ENCODE measurements around the gene SCN1B. TPM values are rescaled to one million over a fixed set of nuclear protein-coding genes. Genes with fewer than 3 reads are reported as not detected.
"Not testable (repeated sequence)": the region's sequence is repeated elsewhere in the genome, so short reads cannot be mapped to it uniquely, and the experiment has no call there.

SCN1B gene
- polyA plus RNA-seq, 3 donors = 0.88 to 2.0 (median 1.3) TPM

DNA sequence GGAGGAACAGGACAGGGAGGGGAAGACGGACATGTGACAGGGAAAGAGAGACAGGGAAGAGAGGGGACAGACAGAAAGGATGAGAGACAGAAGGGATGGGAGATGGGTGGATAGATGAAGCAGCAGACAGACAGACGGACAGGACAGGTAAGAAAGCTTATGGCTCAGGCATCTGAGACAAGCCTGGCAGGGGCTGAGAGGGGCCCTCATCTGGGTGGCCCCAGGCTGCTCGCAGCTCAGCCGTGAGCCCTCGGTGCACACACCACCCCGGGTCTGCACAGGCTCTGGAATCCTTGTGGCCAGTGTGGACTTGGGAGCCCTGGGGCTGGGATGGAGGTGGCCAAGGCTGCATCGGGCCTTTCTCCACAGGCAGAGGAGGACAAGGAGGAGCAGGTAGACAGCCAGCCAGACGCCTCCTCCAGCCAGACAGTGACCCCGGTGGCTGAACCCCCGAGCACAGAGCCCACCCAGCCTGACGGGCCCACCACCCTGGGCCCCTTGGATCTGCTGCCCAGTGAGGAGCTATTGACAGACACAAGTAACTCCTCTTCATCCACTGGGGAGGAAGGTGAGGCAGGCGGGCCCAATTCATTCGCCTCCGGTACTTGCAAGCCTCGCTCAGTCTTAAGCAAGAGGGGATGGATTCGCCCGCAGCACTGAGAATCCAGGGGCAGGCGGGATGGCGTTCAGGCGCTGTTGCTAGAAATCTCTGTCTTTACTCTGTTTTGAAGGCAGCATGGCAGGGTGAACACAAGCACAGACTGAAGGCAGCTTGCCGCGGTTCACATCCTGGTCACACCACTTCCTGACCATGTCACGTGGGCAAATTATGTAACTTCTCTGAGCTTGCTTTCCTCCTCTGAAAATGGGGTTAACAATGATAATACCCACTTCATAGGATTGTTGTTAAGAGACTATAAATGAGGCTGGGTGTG lies 16.2 kb upstream of the SCN1B start:
- DNase-seq (ENCODE audit: extremely low read depth in 1 of 11, low read depth in 9 of 11, low spot score in 4 of 11) = no peak

DNA sequence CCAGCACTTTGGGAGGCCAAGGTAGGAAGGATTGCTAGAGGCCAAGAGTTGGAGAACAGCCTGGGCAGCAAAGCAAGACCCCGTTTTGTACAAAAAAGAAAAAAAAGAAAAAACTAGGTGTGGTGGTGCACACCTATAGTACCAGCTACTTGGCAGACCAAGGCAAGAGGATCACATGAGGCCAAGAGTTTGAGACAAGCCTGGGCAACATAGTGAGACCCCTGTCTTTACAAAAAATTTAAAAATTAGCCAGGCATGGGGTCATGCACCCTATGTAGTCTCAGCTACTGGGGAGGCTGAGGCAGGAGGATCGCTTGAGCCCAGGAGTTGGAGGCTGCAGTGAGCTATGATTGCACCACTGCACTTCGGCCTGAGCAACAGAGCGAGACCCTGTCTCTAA lies 15.5 kb upstream of the SCN1B start:
- DNase-seq (ENCODE audit: extremely low read depth in 1 of 11, low read depth in 9 of 11, low spot score in 4 of 11) = not testable (repeated sequence)

DNA sequence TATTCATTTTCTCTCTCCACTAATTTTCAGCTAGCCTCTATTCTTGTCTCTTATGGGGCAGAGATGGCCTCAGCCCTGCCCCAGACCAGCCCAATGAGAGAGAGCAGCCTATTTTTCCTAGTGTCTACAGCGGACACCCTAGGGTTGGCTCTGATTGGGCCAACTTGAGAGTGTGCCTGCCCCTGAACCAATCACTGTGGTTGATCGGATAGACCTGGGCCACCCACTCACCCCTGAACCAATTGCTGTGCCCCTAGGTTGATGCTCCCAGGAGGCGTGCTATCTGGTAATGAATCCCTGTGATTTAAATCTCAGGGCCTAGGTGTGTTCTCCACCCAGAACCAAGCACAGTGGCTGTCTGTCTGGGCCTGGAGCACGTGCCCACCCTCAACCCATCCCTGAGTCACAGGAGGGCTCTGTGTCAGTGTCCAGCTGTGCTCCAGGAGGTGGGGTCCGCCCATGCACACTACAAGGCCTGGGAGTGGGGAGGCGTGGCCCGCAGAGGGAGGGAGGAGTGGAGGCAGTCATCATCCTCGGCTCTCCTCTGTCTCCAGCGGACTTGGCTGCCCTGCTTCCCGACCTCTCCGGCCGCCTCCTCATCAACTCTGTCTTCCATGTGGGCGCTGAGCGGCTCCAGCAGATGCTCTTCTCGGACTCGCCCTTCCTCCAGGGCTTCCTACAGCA lies 14.9 kb upstream of the SCN1B start:
- no peak for DNase-seq (ENCODE audit: extremely low read depth in 1 of 11, low read depth in 9 of 11, low spot score in 4 of 11)

DNA sequence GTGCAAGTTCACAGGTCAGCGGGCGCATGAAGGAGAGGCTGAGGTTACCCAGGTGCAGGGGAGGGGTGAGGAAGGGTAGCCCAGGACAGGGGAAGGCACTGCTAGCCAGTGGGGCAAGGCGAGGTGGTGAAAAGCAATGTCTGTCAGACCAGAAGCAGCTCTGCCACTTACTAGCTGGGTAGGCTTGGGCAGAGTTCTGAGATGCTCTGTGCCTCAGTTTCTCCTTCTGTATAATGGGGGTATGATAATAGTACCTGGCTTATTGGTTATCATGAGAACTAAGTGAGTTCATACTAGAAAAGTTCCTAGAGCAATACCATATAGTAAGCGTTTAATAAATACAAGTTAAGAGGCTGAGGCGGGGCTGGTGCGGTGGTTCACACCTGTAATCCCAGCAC lies 14.3 kb upstream of the SCN1B start:
- DNase-seq (ENCODE audit: extremely low read depth in 1 of 11, low read depth in 9 of 11, low spot score in 4 of 11) = no peak

GRCh38 chr19:35017507-35017906 lies 12.8 kb upstream of the SCN1B start:
- no peak for DNase-seq (ENCODE audit: extremely low read depth in 1 of 11, low read depth in 9 of 11, low spot score in 4 of 11)

- no peak for DNase-seq (ENCODE audit: extremely low read depth in 1 of 11, low read depth in 9 of 11, low spot score in 4 of 11)
Measured at GRCh38 chr19:35018379-35018778, 11.9 kb upstream of the SCN1B start.

- no peak for DNase-seq (ENCODE audit: extremely low read depth in 1 of 11, low read depth in 9 of 11, low spot score in 4 of 11)
Measured at GRCh38 chr19:35019144-35019543, 11.1 kb upstream of the SCN1B start.

GRCh38 chr19:35021016-35021415 lies 9.3 kb upstream of the SCN1B start:
- DNase-seq (ENCODE audit: extremely low read depth in 1 of 11, low read depth in 9 of 11, low spot score in 4 of 11) = no peak

DNA sequence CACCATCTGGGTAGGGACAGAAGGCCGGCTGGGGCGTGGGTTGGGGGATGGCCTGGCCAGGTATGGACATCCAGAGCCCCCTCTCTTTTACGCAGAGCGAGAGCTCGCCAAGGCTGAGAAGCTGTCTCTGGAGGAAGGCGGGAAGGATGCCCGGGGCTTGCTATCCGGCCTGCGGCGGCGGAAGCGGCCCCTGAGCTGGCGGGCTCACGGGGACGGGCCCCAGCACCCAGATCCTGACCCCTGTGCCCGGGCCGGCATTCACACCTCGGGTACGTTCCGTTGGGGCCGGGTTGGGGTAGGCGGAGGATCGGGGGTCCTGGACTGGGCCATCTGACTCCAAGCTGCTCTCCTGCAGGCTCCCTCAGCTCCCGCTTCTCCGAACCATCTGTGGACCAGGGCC lies 8.7 kb upstream of the SCN1B start:
- no peak for DNase-seq (ENCODE audit: extremely low read depth in 1 of 11, low read depth in 9 of 11, low spot score in 4 of 11)

- no peak for DNase-seq (ENCODE audit: extremely low read depth in 1 of 11, low read depth in 9 of 11, low spot score in 4 of 11)
Measured at GRCh38 chr19:35022460-35022859, 7.8 kb upstream of the SCN1B start.

DNA sequence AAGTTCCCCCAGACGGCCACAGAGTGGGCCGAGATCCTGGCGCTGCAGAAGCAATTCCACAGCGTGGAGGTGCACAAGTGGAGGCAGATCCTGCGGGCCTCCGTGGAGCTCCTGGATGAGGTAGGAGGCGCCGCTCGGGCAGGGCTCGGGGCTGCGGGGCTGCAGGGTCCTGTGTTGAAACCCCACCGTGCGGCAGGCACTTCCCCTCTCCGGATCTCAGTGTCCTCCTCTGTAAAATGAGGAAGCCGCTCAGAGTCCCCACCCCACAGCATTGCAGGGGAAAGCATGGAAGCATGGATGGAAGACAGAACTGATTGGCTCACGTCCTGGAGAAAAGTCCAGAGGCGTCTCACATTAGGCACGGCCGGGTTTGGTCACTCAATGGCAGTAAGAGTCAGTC lies 6.8 kb upstream of the SCN1B start:
- DNase-seq (ENCODE audit: extremely low read depth in 1 of 11, low read depth in 9 of 11, low spot score in 4 of 11) = no peak

DNA sequence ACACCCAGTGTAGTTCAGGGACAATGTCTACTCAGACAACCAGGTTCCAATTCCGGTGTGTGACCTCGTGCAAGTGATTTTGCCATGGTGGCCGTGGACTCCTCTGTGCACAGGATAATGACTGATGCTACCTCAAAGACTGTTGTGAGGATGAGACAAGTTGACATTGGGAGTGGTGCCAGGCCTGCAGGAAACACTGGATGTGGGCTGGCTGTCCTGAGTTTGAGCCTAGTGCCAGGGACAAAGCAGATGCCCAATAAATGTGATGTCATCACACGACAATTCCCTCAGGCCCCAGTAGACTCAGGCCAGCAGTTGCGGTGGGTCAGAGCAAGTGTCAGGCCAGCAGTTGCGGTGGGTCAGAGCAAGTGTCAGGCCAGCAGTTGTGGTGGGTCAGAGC lies 6.2 kb upstream of the SCN1B start:
- no peak for DNase-seq (ENCODE audit: extremely low read depth in 1 of 11, low read depth in 9 of 11, low spot score in 4 of 11)

DNA sequence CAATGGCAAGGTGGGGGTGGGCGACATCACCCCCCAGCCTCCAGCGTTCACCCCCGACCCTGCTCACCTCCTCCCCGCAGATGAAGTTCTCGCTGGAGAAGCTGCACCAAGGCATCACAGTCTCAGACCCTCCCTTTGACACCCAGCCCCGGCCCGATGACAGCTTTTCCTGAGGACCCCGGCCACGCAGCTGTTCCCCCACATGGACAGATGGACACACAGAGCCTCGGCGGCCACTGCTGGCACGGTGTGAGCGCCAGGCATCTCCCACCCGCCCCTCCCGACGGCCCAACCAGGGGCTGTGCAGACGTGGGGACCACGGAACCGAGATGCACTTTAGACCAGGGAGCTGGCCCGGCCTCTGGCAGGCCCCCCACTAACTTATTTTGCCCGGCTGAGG lies 4.3 kb upstream of the SCN1B start:
- no peak for DNase-seq (ENCODE audit: extremely low read depth in 1 of 11, low read depth in 9 of 11, low spot score in 4 of 11)

DNA sequence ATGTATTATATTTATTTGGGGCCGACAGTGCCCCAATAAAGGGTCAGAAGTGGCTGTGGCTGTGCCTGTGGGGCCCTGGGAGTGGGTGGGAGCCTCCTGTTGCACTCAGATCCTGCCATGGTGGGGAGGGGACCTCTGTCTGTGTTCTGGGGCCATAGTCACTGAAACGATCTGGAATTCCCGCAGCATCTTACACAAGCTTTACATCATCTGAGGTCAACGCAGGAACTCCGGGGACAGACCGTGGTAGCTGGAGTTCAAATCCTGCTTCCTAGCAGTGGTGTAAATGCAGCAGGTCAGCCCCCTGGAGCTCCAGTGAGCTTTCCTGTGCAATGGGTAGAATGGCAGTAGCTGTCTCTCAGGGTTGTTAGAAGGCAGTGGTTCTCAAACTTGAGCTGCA lies 3.9 kb upstream of the SCN1B start:
- no peak for DNase-seq (ENCODE audit: extremely low read depth in 1 of 11, low read depth in 9 of 11, low spot score in 4 of 11)

DNA sequence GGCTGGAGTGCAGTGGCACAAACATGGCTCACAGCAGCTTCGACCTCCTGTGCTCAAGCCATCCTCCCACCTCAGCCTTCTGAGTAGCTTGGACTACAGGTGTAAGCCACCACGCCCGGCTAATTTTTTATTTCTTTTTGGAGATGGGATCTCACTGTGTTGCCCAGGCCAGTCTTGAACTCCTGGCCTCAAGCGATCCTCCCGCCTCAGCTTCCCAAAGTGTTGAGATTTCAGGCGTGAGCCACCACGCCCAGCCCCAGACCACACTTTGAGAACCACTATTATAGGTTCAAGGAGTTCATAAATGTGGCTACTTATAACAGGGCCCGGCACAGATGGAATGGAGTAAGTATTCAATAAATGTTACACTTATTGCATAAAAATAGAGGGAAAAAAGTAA lies 3.3 kb upstream of the SCN1B start:
- no peak for DNase-seq (ENCODE audit: extremely low read depth in 1 of 11, low read depth in 9 of 11, low spot score in 4 of 11)

GRCh38 chr19:35027851-35028599 lies 2.2 kb upstream of the SCN1B start:
- no peak for DNase-seq (ENCODE audit: extremely low read depth in 1 of 11, low read depth in 9 of 11, low spot score in 4 of 11)

GRCh38 chr19:35028600-35028885 lies 1.7 kb upstream of the SCN1B start:
- not testable (repeated sequence) for DNase-seq (ENCODE audit: extremely low read depth in 1 of 11, low read depth in 9 of 11, low spot score in 4 of 11)

DNA sequence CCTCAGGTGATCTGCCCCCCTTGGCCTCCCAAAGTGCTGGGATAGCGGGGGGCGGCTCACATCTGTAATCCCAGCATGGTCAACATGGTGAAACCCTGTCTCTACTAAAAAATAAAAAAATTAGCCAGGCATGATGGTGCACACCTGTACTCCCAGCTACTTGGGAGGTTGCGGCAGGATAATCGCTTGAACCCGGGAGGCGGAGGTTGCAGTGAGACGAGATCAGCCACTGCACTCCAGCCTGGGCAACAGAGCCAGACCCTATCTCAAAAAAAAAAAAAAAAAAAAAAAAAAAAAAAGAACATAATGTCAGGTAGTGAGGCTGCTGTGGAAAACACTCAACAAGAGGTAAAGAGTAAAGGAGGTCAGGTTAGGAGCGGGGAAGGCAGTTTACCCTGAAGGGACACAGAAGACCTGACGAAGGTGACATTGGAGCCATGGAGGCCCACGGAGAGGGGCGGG lies 964 bp upstream of the SCN1B start:
- DNase-seq (ENCODE audit: extremely low read depth in 1 of 11, low read depth in 9 of 11, low spot score in 4 of 11) = not testable (repeated sequence)

DNA sequence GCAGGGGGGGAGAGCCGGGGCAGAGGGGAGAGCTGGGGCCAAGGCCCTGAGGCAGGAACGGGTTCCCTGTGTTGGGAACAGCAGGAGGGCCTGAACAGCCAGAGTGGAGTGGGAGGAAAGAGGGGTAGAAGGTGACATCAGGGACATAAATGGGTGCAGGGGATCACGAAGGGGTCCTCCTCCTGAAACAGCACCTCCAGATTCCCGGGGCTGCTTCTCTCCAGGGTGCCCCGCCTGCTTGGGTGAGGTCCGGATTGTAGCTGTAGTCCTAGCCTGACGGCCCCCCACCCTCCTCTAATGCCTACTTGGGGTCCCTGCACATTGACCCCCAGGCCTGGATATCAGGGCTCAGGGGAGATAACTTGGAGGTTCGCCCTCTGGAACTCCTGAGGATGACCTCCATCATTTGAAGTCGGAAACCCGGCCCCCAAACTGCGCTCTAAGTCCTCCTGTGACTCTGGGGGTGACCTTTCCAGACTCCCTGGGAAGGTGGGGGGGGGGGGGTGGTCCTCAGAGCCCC lies 473 bp upstream of the SCN1B start:
- no peak for DNase-seq (ENCODE audit: extremely low read depth in 1 of 11, low read depth in 9 of 11, low spot score in 4 of 11)
